Measurements from ENCODE around the gene RPS21. TPM values are rescaled to one million over a fixed set of nuclear protein-coding genes. Genes with fewer than 3 reads are reported as not detected.
"Not testable (repeated sequence)": the region's sequence is repeated elsewhere in the genome, so short reads cannot be mapped to it uniquely, and the experiment has no call there.

RPS21 gene
- total and polyA plus RNA-seq, 4 donors = 222 to 4,827 (median 2,651) TPM

GRCh38 chr20:62424249-62425107, 37.6 kb downstream of the RPS21 start:
- Histone ChIP-seq H3K4me1 (ENCODE audit: control insufficient read depth in 5 of 5, insufficient read depth in 5 of 5, low read length in 5 of 5) (peaks cover 0 to 36% (median 8%) of the 10 kb centered on the region in 5 donors), H3K4me3 (no peak overlapping the region), H3K27me3 (ENCODE audit: control insufficient read depth in 3 of 3, insufficient read depth in 3 of 3, low read length in 2 of 3) (no peaks in the 10 kb centered on the region), H3K9me3 (ENCODE audit: control insufficient read depth in 4 of 4, insufficient read depth in 3 of 4, low read length in 3 of 4) (no peaks in the 10 kb centered on the region), H3K27ac (ENCODE audit: low read depth in 1 of 2, low read length in 1 of 2) (no peak overlapping the region), H3K9ac (ENCODE audit: insufficient read depth in 1 of 2, low read length in 2 of 2) (no peak overlapping the region), H3K36me3 (ENCODE audit: control insufficient read depth in 4 of 4, insufficient read depth in 4 of 4, low read length in 4 of 4) (no peaks in the 10 kb centered on the region)
- DNase-seq (no peak), ATAC-seq (ENCODE audit: insufficient read depth, low FRiP score) (no peak)
- 62 to 73% methylated on average over 22 to 23 of the region's 23 CpGs for WGBS, 2 donors
- no peak for TF ChIP-seq CTCF (IDR thresholded peaks at IDR 0.05; ENCODE audit: control extremely low read depth, extremely low read depth)

- no peak overlapping the region for H3K27ac ChIP-seq (ENCODE audit: low read depth in 1 of 2, low read length in 1 of 2)
- no peaks in the 10 kb centered on the region for H3K9me3 ChIP-seq (ENCODE audit: control insufficient read depth in 4 of 4, insufficient read depth in 3 of 4, low read length in 3 of 4)
- no peak overlapping the region for H3K4me3 ChIP-seq
- H3K36me3 ChIP-seq (ENCODE audit: control insufficient read depth in 4 of 4, insufficient read depth in 4 of 4, low read length in 4 of 4) = no peaks in the 10 kb centered on the region
- no peak for TF ChIP-seq CTCF (IDR thresholded peaks at IDR 0.05; ENCODE audit: control extremely low read depth, extremely low read depth)
- H3K4me1 ChIP-seq (ENCODE audit: control insufficient read depth in 5 of 5, insufficient read depth in 5 of 5, low read length in 5 of 5) = peaks cover 0 to 45% (median 8%) of the 10 kb centered on the region in 5 donors
- no peaks in the 10 kb centered on the region for H3K27me3 ChIP-seq (ENCODE audit: control insufficient read depth in 3 of 3, insufficient read depth in 3 of 3, low read length in 2 of 3)
- WGBS, 2 donors = 89 to 91% methylated on average over 21 of the region's 21 CpGs
- H3K9ac ChIP-seq (ENCODE audit: insufficient read depth in 1 of 2, low read length in 2 of 2) = no peak overlapping the region
- ATAC-seq (ENCODE audit: insufficient read depth, low FRiP score) = no peak
- DNase-seq = no peak
Observed at GRCh38 chr20:62425281-62426058, 38.6 kb downstream of the RPS21 start.

DNA sequence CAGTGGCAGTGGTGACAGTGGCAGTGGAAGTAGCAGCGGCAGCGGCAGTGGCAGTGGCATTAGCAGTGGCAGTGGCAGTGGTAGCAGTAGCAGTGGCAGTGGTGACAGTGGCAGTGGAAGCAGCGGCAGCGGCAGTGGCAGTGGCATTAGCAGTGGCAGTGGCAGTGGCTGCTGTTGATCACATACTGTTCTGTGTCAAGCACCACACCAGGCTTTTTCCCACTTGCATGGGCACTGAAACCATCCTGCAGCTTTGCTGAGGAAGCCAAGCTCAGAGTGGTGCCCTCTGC, 39.1 kb downstream of the RPS21 start:
- H3K9ac ChIP-seq (ENCODE audit: insufficient read depth in 1 of 2, low read length in 2 of 2); ATAC-seq (ENCODE audit: insufficient read depth, low FRiP score); H3K36me3 ChIP-seq (ENCODE audit: control insufficient read depth in 4 of 4, insufficient read depth in 4 of 4, low read length in 4 of 4); DNase-seq; H3K9me3 ChIP-seq (ENCODE audit: control insufficient read depth in 4 of 4, insufficient read depth in 3 of 4, low read length in 3 of 4); H3K4me3 ChIP-seq; H3K27ac ChIP-seq (ENCODE audit: low read depth in 1 of 2, low read length in 1 of 2); H3K27me3 ChIP-seq (ENCODE audit: control insufficient read depth in 3 of 3, insufficient read depth in 3 of 3, low read length in 2 of 3): not testable (repeated sequence)
- WGBS, 2 donors = 99 to 100% methylated on average over 4 of the region's 4 CpGs
- H3K4me1 ChIP-seq (ENCODE audit: control insufficient read depth in 5 of 5, insufficient read depth in 5 of 5, low read length in 5 of 5) = peaks cover 0 to 50% (median 8%) of the 10 kb centered on the region in 5 donors

- ATAC-seq (ENCODE audit: insufficient read depth, low FRiP score) (no peak), DNase-seq (peak in 2 of 3 donors; percentile 55 to 58)
- Histone ChIP-seq H3K9ac (ENCODE audit: insufficient read depth in 1 of 2, low read length in 2 of 2) (no peak overlapping the region), H3K4me1 (ENCODE audit: control insufficient read depth in 5 of 5, insufficient read depth in 5 of 5, low read length in 5 of 5) (peaks cover 0 to 54% (median 8%) of the 10 kb centered on the region in 5 donors), H3K27me3 (ENCODE audit: control insufficient read depth in 3 of 3, insufficient read depth in 3 of 3, low read length in 2 of 3) (no peaks in the 10 kb centered on the region), H3K9me3 (ENCODE audit: control insufficient read depth in 4 of 4, insufficient read depth in 3 of 4, low read length in 3 of 4) (peaks cover 0 to 2% (median 0%) of the 10 kb centered on the region in 4 donors), H3K36me3 (ENCODE audit: control insufficient read depth in 4 of 4, insufficient read depth in 4 of 4, low read length in 4 of 4) (no peaks in the 10 kb centered on the region), H3K4me3 (no peak overlapping the region), H3K27ac (ENCODE audit: low read depth in 1 of 2, low read length in 1 of 2) (peak overlapping the region in 1 of 2 donors; percentile 34)
- TF ChIP-seq CTCF (IDR thresholded peaks at IDR 0.05; ENCODE audit: control extremely low read depth, extremely low read depth) = no peak
- WGBS, 2 donors = 54 to 60% methylated on average over 22 of the region's 22 CpGs
Observed at GRCh38 chr20:62426699-62427131, 39.8 kb downstream of the RPS21 start.
